SH-SY5Y (cell line): ENCODE results near the gene JAKMIP2.

Experiments used
- GATA2 ChIP-seq: IDR thresholded peaks from 2 replicates; pipeline ENCODE4 v1.6.1; 2011; ENCODE audit warnings: mild to moderate bottlenecking, low read depth, low read length
- GATA3 ChIP-seq: IDR thresholded peaks from 2 replicates; pipeline ENCODE4 v1.6.1; 2011; ENCODE audit warnings: low read depth, mild to moderate bottlenecking, low read length, moderate library complexity

JAKMIP2 gene

GRCh38 chr5:147544556-147544955 is 238.0 kb downstream of the JAKMIP2 start:
- no peak for TF ChIP-seq GATA2
- TF ChIP-seq GATA3, result no peak

DNA sequence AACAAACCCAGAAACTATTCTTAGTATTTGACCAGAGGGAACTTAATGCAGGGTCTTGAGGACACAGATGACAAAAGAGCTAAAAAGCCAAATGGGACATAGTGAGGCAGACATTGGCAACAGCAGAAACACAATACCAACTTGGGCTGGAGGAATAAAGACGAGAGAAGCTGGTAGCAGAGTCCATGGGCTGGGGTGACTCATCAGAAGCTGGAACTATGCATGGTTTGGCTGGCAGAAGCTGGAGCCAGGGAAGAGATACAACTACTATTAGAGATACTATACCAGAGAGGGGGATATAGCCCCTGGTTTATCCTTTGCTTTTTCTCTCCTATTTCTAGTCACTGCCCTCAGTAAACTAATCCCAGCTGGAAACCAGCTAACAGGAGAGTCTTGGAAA is 243.5 kb downstream of the JAKMIP2 start:
- TF ChIP-seq GATA3 (no peak), GATA2 (no peak)

- TF ChIP-seq GATA3 (no peak), GATA2 (no peak)
Observed at GRCh38 chr5:147538236-147538635, 244.3 kb downstream of the JAKMIP2 start.
